Fibroblast of lung (primary cell): ENCODE results near the gene TECPR2. TPM values are rescaled to one million over a fixed set of nuclear protein-coding genes. Genes with fewer than 3 reads are reported as not detected.

Experiments
- DNase-seq, 2 donors: peaks; one replicate each; pipeline versions ENCODE4 v3.0.0 to v3.0.0-alpha.2; 2010; ENCODE audit warnings: low read depth in 2 of 2
- H2AFZ ChIP-seq: 2 replicates; pipeline ENCODE4 v1.5.1; 2012; ENCODE audit warnings: low read length, control low read depth, inconsistent platforms
- H3K27ac ChIP-seq: 2 replicates; pipeline ENCODE4 v1.5.1; 2011; ENCODE audit warnings: low read length, control low read depth; ENCODE audit not compliant: insufficient read depth
- H3K27me3 ChIP-seq: 2 replicates; pipeline ENCODE4 v1.5.1; 2011; ENCODE audit warnings: mild to moderate bottlenecking, low read length; ENCODE audit not compliant: control insufficient read depth, insufficient read depth
- H3K36me3 ChIP-seq: 2 replicates; pipeline ENCODE4 v1.5.1; 2011; ENCODE audit warnings: low read length; ENCODE audit not compliant: control insufficient read depth, insufficient read depth
- H3K4me1 ChIP-seq: 2 replicates; pipeline ENCODE4 v1.5.1; 2011; ENCODE audit warnings: low read length; ENCODE audit not compliant: control insufficient read depth, insufficient read depth; ENCODE audit errors: extremely low read depth
- H3K4me2 ChIP-seq: 2 replicates; pipeline ENCODE4 v1.5.1; 2011; ENCODE audit warnings: low read length, control low read depth; ENCODE audit not compliant: insufficient read depth; ENCODE audit errors: extremely low read depth
- H3K4me3 ChIP-seq, 4 experiments: fragments of 200-600 bp in 1 of 4; sonication (generic) in 1 of 4; replicated peaks in 1 of 4; 2 replicates each; pipeline ENCODE4 v1.5.1; 2011 to 2016; ENCODE audit warnings: low read length in 4 of 4, low read depth in 3 of 4, mild to moderate bottlenecking in 3 of 4, control low read depth in 2 of 4, inconsistent platforms in 1 of 4, mixed read lengths in 1 of 4; ENCODE audit not compliant: insufficient read depth in 1 of 4; ENCODE audit errors: control extremely low read depth in 1 of 4
- H3K79me2 ChIP-seq: 2 replicates; pipeline ENCODE4 v1.5.1; 2012; ENCODE audit warnings: mild to moderate bottlenecking, low read length, inconsistent platforms; ENCODE audit not compliant: control insufficient read depth, insufficient read depth
- H3K9ac ChIP-seq: 2 replicates; pipeline ENCODE4 v1.5.1; 2011; ENCODE audit warnings: mild to moderate bottlenecking, low read length, control low read depth; ENCODE audit not compliant: insufficient read depth
- H3K9me3 ChIP-seq: 2 replicates; pipeline ENCODE4 v1.5.1; 2012; ENCODE audit warnings: low read depth, low read length; ENCODE audit not compliant: control insufficient read depth, insufficient read depth
- H4K20me1 ChIP-seq: 2 replicates; pipeline ENCODE4 v1.5.1; 2011; ENCODE audit warnings: low read length; ENCODE audit not compliant: control insufficient read depth, insufficient read depth; ENCODE audit errors: extremely low read depth
- EZH2 ChIP-seq: IDR thresholded peaks from 2 replicates; pipeline ENCODE4 v1.5.1; 2012; ENCODE audit warnings: low read length, control low read depth, mild to moderate bottlenecking; ENCODE audit errors: missing control alignments
- polyA plus RNA-seq, 2 donors: library from polyadenylated mRNA; depleted of rRNA in 1 of 2; stranded (reverse) in 1 of 2; unstranded in 1 of 2; fragments of >200 nt; gene quantifications; 2 replicates each; pipeline ENCODE4 v1.2.1, GENCODE V29; 2011 to 2012; ENCODE audit warnings: missing spikeins in 1 of 2
- total RNA-seq: library from RNA; depleted of rRNA; stranded (reverse); fragments of >200 nt; gene quantifications from 2 replicates; pipeline ENCODE4 v1.2.1, GENCODE V29; 2014
- TF ChIP-seq, protein P1 (sequence below), 2 donors: IDR thresholded peaks in 1 of 2; conservative IDR thresholded peaks in 1 of 2; 1 replicate in 1 of 2; 2 replicates in 1 of 2; pipeline ENCODE4 v1.5.1; 2011 to 2012; ENCODE audit warnings: low read length in 2 of 2, control low read depth in 1 of 2, inconsistent platforms in 1 of 2, low read depth in 1 of 2, mild to moderate bottlenecking in 1 of 2

Gene TECPR2
- total and polyA plus RNA-seq, 2 donors (not counting 1 experiment from before 2014, with no cell fraction given), result 9.2 to 17.8 TPM

DNA sequence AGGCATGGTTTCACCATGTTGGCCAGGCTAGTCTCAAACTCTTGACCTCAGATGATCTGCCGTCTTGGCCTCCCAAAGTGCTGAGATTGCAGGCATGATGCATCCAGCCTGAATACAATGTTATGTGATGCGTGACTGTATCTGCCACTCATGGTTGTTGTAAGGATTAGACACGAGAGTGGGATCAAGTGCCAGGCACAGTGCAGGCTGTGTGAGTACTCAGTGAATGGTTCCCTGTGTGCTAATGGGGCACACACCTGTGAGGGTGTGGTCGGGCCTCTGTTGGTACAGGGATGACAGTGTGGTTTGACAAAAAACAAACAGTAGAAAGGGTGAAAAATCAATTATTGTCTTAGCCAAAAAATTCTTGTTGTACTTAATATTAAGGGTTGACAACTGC lies 61.8 kb downstream of the TECPR2 start:
- TF ChIP-seq, protein P1, sequence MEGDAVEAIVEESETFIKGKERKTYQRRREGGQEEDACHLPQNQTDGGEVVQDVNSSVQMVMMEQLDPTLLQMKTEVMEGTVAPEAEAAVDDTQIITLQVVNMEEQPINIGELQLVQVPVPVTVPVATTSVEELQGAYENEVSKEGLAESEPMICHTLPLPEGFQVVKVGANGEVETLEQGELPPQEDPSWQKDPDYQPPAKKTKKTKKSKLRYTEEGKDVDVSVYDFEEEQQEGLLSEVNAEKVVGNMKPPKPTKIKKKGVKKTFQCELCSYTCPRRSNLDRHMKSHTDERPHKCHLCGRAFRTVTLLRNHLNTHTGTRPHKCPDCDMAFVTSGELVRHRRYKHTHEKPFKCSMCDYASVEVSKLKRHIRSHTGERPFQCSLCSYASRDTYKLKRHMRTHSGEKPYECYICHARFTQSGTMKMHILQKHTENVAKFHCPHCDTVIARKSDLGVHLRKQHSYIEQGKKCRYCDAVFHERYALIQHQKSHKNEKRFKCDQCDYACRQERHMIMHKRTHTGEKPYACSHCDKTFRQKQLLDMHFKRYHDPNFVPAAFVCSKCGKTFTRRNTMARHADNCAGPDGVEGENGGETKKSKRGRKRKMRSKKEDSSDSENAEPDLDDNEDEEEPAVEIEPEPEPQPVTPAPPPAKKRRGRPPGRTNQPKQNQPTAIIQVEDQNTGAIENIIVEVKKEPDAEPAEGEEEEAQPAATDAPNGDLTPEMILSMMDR (conservative IDR thresholded peaks at IDR 0.05 in 1 of 2, IDR thresholded peaks at IDR 0.05 in 1 of 2; ENCODE audit: low read depth in 1 of 2, low read length in 2 of 2), result no peak
- TF ChIP-seq EZH2, result no peak
- no peaks in the 10 kb centered on the region for H3K4me1 ChIP-seq
- H3K27me3 ChIP-seq, result no peaks in the 10 kb centered on the region
- H3K27ac ChIP-seq, result no peak overlapping the region
- no peaks in the 10 kb centered on the region for H3K79me2 ChIP-seq
- DNase-seq, result no peak
- no peak overlapping the region for H2AFZ ChIP-seq
- no peak overlapping the region for H3K9ac ChIP-seq
- no peaks in the 10 kb centered on the region for H4K20me1 ChIP-seq
- no peak overlapping the region for H3K4me3 ChIP-seq
- H3K4me2 ChIP-seq, result no peak overlapping the region
- H3K9me3 ChIP-seq, result no peaks in the 10 kb centered on the region
- no peaks in the 10 kb centered on the region for H3K36me3 ChIP-seq

DNA sequence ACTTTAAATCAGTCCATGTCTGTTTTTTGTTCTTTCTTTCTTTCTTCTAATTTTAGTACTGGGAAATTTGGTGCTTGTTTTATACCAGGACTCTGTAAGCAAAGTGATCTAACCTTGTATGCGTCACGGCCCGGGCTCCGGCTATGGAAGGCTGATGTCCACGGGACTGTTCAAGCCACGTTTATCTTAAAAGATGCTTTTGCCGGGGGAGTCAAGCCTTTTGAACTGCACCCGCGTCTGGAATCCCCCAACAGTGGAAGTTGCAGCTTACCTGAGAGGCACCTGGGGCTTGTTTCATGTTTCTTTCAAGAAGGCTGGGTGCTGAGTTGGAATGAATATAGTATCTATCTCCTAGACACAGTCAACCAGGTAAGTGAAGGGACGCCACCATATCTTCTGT lies 62.2 kb downstream of the TECPR2 start:
- H3K4me2 ChIP-seq, result no peak overlapping the region
- H3K36me3 ChIP-seq, result no peaks in the 10 kb centered on the region
- no peak overlapping the region for H2AFZ ChIP-seq
- no peaks in the 10 kb centered on the region for H4K20me1 ChIP-seq
- H3K4me3 ChIP-seq, result no peak overlapping the region
- TF ChIP-seq EZH2, result no peak
- TF ChIP-seq, protein P1 (conservative IDR thresholded peaks at IDR 0.05 in 1 of 2, IDR thresholded peaks at IDR 0.05 in 1 of 2; ENCODE audit: low read depth in 1 of 2, low read length in 2 of 2), result no peak
- no peaks in the 10 kb centered on the region for H3K9me3 ChIP-seq
- no peak for DNase-seq
- no peak overlapping the region for H3K9ac ChIP-seq
- no peaks in the 10 kb centered on the region for H3K4me1 ChIP-seq
- H3K27ac ChIP-seq, result no peak overlapping the region
- H3K79me2 ChIP-seq, result no peaks in the 10 kb centered on the region
- H3K27me3 ChIP-seq, result no peaks in the 10 kb centered on the region

GRCh38 chr14:102426796-102427195 lies 64.1 kb downstream of the TECPR2 start:
- Histone ChIP-seq H3K9ac (no peak overlapping the region), H3K79me2 (no peaks in the 10 kb centered on the region), H3K9me3 (no peaks in the 10 kb centered on the region), H4K20me1 (no peaks in the 10 kb centered on the region), H2AFZ (no peak overlapping the region), H3K4me3 (no peak overlapping the region), H3K27ac (no peak overlapping the region), H3K27me3 (no peaks in the 10 kb centered on the region), H3K36me3 (peaks cover 2% of the 10 kb centered on the region), H3K4me1 (no peaks in the 10 kb centered on the region), H3K4me2 (no peak overlapping the region)
- DNase-seq, result no peak
- TF ChIP-seq, protein P1 (conservative IDR thresholded peaks at IDR 0.05 in 1 of 2, IDR thresholded peaks at IDR 0.05 in 1 of 2; ENCODE audit: low read depth in 1 of 2, low read length in 2 of 2), result no peak
- no peak for TF ChIP-seq EZH2
